HEK293 (cell line): ENCODE results near the gene PROM2.

Experiments
- CTCF ChIP-seq: fragments of 450-650 bp; formaldehyde crosslinking; IDR thresholded peaks from 2 replicates; pipeline ENCODE4 v1.5.1; 2016; ENCODE audit warnings: missing biosample characterization, missing genetic modification characterization
- ZNF555 ChIP-seq: fragments of 450-650 bp; formaldehyde crosslinking; conservative IDR thresholded peaks from 2 replicates; pipeline ENCODE4 v1.5.1; 2017; ENCODE audit warnings: missing biosample characterization, mild to moderate bottlenecking, missing genetic modification characterization, inconsistent platforms
- ZNF747 ChIP-seq: fragments of 450-650 bp; formaldehyde crosslinking; IDR thresholded peaks from 2 replicates; pipeline ENCODE4 v1.5.1; 2016; ENCODE audit warnings: missing biosample characterization, missing genetic modification characterization

GRCh38 chr2:95287336-95287735, 13.1 kb downstream of the PROM2 start:
- no peak for TF ChIP-seq ZNF555 (tag by site-specific recombination)
- TF ChIP-seq ZNF747 (tag by site-specific recombination): no peak
- TF ChIP-seq CTCF (tag by site-specific recombination): no peak
